NCI-H526 treated with DMSO at 0.1 percent for 48 hours (cell line): ENCODE data around the gene TTC9B.
"Not testable (repeated sequence)": the region's sequence is repeated elsewhere in the genome, so short reads cannot be mapped to it uniquely, and the experiment has no call there.

Experiments used
- DNase-seq: peaks from one replicate; lab custom pipeline; 2025; lab: John Stamatoyannopoulos, UW

Gene TTC9B

GRCh38 chr19:40170303-40170989, 47.7 kb downstream of the TTC9B start:
- DNase-seq = not testable (repeated sequence)

GRCh38 chr19:40169482-40170302, 48.5 kb downstream of the TTC9B start:
- DNase-seq = not testable (repeated sequence)
